Fibroblast of skin of back (primary cell): ENCODE data around the gene PRR36.
A peak's percentile ranks its signal among the peaks of the same experiment; 100 is the strongest.

Experiments used
- DNase-seq: peaks from one replicate; pipeline ENCODE4 v3.0.0-alpha.2; 2013

Gene PRR36

DNA sequence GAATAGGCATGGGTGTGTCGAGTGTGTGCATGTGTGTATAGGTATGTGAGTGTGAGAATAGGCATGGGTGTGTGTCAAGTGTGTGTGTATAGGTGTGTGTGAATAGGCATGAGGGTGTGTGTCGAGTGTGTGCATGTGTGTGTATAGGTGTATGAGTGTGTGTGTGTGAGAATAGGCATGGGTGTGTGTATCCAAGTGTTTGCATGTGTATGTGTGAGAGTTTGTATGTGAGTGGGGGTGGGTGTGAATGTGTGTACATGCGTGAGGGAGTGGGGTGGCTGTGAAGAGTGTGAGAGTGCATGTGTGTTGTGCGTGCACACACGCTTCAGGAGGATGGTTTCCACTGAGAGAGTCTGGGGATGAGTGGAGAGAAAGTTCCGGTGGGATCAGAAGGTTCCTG, 30.7 kb downstream of the PRR36 start:
- no peak for DNase-seq

DNA sequence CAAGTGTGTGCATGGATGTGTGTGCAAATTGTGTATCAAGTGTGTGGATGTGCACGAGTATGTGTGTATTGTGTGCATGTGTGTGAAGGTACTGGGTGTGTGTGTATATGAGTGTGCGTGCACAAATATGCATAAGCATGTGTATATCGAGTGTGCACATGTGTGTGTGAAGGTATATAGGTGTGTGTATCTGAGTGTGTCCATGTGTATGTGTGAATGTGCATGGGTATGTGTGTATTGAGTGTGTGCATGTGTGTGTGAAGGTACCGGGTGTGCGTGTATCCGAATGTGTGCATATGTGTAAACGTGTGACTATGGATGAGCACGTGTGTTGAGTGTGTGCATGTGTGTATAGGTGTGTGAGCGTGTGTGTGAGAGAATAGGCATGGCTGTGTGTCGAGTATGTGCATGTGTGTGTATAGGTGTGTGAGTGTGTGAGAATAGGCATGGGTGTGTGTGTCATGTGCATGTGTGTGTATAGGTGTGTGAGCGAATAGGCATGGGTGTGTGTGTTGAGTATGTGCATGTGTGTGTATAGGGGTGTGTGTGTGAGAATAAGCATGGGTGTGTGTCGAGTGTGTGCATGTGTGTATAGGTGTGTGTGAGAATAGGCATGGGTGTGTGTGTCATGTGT, 31.4 kb downstream of the PRR36 start:
- no peak for DNase-seq

DNA sequence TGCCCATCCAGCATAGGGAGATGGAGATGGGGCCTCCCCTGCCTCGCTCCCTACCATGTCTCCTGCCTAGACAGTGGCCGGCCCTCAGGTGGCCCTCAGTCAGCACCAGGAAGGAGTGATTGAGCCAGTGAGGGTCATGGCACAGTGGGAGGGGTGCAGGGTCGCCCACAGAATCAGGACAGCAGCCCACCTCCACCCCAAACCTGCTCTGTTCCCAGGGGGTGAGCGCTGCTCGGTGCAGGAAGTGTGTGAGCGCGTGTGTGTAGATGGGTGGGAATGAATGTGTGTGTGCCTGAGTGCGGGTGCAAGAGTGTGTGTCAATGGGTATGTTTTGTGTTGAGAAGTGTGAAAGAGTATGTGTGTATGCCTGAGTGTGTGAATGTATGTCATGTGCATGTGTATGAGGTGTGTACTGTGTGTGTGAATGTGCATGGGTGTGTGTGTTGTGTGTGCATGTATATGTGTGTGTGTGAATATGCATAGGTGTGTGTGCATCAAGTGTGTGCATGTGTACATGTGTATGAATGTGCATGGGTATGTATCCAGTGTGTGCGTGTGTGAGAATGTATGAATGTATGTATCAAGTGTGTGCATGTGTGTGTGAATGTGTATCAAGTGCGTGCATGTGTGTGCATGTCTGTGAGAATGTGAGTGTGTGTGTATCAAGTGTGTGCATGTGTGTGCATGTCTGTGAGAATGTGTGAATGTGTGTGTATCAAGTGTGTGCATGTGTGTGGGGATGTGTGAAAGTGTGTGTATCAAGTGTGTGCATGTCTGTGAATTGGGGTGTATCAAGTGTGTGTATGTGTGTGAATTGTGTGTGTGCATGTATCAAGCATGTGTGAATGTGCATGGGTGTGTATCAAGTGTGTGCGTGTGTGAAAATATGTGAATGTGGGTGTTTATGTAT, 32.2 kb downstream of the PRR36 start:
- no peak for DNase-seq

GRCh38 chr19:7840629-7841028, 33.6 kb downstream of the PRR36 start:
- no peak for DNase-seq

- no peak for DNase-seq
Measured at GRCh38 chr19:7839476-7839875, 34.7 kb downstream of the PRR36 start.

DNA sequence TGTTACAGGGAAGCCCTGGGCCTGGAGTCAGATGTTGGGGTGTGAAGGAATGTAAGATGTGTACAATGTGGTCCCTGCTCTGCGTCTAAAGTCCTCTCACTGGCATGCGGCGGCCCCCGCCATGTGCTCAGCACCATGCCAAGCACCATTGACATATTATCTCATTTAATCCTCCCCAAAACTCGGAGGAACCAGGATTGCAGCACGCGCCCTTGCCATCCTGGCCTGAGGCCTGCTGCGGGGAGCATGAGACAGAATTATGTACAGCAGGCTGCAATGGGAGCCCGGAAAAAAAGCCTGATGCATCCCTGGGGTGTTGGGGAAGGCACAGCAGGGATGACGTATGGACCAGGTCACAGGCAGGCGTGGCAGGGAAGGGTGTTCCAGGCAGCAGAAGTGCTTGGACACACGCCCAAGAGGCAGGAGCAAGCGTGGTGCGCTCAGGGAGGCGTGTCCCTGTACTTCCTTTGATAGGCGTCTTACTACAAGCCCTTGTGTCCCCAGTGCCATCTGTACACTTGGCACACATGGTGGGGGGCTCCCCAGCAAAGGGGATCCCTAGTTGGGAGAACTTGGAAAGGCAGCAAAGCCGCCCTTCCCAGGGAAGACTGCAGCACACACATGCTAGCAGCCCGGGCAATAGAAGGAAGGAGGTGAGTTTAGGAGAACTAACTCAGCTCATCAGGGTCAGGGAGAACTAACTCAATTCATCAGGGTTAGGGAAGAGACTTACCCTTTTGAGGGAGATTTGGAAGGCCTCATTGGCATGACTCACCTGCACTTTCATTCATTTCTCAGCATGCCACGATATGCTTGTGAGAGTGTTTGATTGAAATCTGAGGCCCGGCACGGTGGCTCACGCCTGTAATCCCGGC, 40.7 kb downstream of the PRR36 start:
- peak; percentile 33 for DNase-seq

- DNase-seq = peak; percentile 42
Measured at GRCh38 chr19:7832781-7833180, 41.4 kb downstream of the PRR36 start.

GRCh38 chr19:7832009-7832408, 42.2 kb downstream of the PRR36 start:
- DNase-seq = no peak

DNA sequence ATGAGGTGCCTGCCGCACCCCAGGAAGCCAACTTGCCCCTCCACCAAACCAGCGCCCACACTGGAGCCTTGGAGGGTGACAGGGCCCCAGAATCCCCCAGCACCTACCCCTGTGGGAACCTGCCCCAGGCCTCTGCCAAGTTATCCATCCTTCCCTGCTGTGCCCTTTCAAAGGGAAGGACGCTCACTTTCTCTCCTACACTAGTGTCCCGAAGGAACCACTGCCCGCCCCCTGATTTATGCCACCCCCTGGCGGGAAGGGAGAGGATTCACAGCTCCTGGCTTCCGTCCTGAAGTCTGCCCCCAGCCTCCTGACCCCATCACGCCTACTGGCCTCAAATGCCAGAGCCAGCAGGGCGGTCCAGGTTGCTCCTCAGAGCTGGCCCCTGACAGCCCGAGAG, 42.7 kb downstream of the PRR36 start:
- DNase-seq = peak; percentile 36

GRCh38 chr19:7830823-7831222, 43.4 kb downstream of the PRR36 start:
- no peak for DNase-seq

DNA sequence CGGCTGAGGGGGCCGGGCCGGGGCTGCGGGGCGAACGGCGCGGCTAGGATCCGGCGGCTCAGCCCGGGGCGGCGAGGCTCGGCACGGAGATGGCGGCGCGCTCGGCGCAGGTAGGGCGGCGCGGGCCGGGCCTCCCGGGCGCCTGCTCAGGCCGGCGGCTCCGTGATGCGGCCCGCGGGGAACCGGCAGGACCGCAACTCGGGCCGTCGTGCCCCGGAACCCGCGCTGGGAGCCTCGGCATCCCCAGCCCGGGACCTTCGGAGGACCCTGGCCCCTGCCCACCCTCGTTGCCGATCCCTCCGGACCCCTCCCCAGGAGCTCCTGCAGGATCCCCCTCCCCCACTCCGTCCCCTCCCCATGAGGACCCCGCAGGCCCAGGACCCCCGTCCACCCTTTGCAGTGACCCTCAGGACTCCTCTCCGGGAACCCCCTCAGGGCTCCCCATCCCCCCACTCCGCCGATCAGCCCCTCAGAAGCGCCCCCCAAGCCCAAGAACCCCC, 43.9 kb downstream of the PRR36 start:
- DNase-seq = no peak

DNA sequence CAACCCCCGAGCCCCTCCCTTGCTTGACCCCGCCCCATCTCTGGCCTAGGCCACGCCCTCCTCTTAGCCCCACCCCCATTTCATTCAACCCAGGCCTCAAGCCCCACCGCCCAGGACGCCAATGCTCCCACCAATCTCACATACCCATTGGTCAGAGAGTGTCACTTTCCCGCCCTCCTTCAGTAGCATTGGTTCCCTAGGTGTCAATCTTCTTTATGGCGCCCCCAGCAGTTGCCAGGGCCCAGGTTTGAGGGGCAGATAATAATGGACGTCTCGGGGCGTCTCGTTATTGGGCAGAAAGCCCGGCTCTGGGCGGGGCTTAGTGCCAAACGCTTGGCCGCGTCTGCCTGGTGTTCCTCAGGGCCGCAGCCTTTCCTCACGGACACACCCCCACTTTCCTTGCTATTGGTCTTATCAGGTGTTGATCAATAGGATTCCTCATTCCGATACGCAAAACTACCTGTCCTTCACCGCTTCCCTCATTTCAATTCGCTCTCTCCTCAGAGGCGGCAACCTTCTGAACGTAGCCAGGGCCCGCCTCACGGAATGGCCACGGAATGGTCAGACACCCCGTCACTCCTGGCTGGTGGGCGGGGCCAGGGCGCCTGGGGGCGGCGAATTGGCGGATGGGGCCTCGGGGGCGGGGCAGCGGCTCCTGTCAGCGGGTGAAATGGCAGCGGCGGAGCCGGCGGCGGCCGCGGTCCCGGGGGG, 44.5 kb downstream of the PRR36 start, which contains the start of gene EVI5L:
TSS of gene EVI5L (plus strand) at position 658 of the 711 bp plus-strand sequence. CDS start 16,325 bp downstream, outside the sequence.
- peak; percentile 100 for DNase-seq

- no peak for DNase-seq
Measured at GRCh38 chr19:7829166-7829520, 45.0 kb downstream of the PRR36 start.

- DNase-seq = no peak
Measured at GRCh38 chr19:7823686-7824301, 50.4 kb downstream of the PRR36 start.

DNA sequence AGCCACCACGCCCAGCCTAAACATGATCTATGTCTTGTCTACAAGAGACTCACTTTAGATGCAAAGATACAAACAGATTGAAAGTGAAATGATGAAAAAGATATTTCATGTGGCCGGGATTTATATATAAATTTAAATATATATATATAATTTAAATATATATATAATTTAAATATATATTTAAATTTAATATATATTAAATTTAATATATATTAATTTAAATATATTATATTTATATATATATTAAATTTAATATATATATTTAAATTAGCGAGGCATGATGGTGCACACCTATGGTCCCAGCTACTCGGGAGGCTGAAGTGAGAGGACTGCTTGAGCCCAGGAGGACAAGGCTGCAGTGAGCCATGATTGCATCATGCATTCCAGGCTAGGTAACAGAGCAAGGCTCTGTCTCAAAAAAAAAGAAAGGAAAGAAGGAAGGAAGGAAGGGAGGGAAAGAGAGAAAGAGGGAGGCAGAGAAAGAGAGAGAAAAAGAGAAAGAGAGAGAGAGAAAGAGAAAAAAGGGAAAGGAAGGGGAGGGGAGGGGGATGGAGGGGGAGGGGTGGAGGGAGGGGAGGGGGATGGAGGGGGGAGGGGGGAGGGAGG, 51.2 kb downstream of the PRR36 start:
- DNase-seq = no peak

GRCh38 chr19:7820588-7820987, 53.6 kb downstream of the PRR36 start:
- no peak for DNase-seq

- DNase-seq = no peak
Measured at GRCh38 chr19:7819337-7819736, 54.9 kb downstream of the PRR36 start.

- DNase-seq = no peak
Measured at GRCh38 chr19:7818806-7819205, 55.4 kb downstream of the PRR36 start.
